Tibial nerve (tissue), 4 donors: ENCODE results near the gene TBL3.

ENCODE experiments used
- CTCF ChIP-seq, 5 experiments: fragments of 200-600 bp in 3 of 5; fragments of 450-650 bp in 2 of 5; sonication (generic) in 3 of 5; IDR thresholded peaks; one replicate each; pipeline ENCODE4 v1.5.1; 2016 to 2019; ENCODE audit warnings: antibody characterized with exemption in 5 of 5, mild to moderate bottlenecking in 3 of 5, moderate library complexity in 2 of 5
- EP300 ChIP-seq, 2 donors: sonication (generic); formaldehyde crosslinking; IDR thresholded peaks; one replicate each; pipeline ENCODE4 v1.6.1; 2017; ENCODE audit warnings: antibody characterized with exemption in 2 of 2, mild to moderate bottlenecking in 1 of 2

DNA sequence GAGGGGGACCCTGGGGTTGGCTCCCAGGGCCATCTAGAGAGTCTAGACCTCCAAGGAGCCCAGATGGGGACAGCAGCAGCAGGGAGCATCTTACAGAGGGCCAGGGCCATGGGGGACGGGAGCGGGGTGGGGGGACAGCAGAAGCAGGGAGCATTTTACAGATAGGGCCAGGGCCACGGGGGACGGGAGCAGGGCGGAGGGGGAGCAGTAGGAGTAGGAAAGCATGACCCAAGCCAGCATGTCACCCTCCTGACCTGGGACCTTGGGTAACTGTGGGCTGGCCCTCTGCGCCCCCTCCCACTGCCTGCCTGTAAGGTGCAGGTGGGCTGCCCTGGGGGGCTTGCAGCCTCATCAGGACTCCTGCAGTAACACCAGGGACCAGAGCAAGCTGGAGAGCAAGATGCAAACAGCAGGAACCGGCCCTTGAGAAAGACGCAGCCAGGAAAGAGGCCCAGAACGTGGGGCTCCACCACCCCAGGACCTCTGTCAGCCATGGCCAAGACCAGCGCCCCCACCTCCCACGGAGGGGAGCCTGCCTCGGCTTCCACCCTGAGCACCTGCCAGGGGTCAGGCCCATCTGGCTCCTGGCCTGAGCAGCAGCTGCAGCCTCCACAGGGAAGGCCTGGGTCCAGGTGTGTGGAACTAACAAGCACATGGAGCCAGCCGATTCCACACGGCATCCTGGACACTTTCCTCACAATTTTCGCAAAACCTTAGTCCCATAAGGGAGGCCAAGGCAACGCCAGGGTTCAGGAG lies 35.4 kb downstream of the TBL3 start:
- TF ChIP-seq CTCF (IDR thresholded peaks at IDR 0.05) (no peak), EP300 (IDR thresholded peaks at IDR 0.05) (no peak)
